Activated T-cell treated with anti-CD3 and anti-CD28 coated beads, Interleukin-2, amount 50 U/mL, for 24 hours (primary cell): ENCODE results near the gene HOTAIR.

Experiments
- DNase-seq: peaks from one replicate; pipeline ENCODE4 v3.0.0-alpha.2; 2020
- H3K27ac Mint-ChIP-seq: 2 replicates; pipeline ENCODE4 v1.8.0; 2020; ENCODE audit warnings: mild to moderate bottlenecking, mixed read lengths
- H3K27me3 Mint-ChIP-seq: 2 replicates; pipeline ENCODE4 v1.8.0; 2020; ENCODE audit warnings: mixed read lengths
- H3K36me3 Mint-ChIP-seq: 2 replicates; pipeline ENCODE4 v1.8.0; 2020; ENCODE audit warnings: low read depth, mixed read lengths
- H3K4me1 Mint-ChIP-seq: 2 replicates; pipeline ENCODE4 v1.8.0; 2020; ENCODE audit warnings: low read depth, mixed read lengths
- H3K4me3 Mint-ChIP-seq: 2 replicates; pipeline ENCODE4 v1.8.0; 2020; ENCODE audit warnings: mild to moderate bottlenecking, moderate library complexity, mixed read lengths
- H3K9me3 Mint-ChIP-seq: 2 replicates; pipeline ENCODE4 v1.8.0; 2020; ENCODE audit warnings: mixed read lengths

The HOTAIR gene

DNA sequence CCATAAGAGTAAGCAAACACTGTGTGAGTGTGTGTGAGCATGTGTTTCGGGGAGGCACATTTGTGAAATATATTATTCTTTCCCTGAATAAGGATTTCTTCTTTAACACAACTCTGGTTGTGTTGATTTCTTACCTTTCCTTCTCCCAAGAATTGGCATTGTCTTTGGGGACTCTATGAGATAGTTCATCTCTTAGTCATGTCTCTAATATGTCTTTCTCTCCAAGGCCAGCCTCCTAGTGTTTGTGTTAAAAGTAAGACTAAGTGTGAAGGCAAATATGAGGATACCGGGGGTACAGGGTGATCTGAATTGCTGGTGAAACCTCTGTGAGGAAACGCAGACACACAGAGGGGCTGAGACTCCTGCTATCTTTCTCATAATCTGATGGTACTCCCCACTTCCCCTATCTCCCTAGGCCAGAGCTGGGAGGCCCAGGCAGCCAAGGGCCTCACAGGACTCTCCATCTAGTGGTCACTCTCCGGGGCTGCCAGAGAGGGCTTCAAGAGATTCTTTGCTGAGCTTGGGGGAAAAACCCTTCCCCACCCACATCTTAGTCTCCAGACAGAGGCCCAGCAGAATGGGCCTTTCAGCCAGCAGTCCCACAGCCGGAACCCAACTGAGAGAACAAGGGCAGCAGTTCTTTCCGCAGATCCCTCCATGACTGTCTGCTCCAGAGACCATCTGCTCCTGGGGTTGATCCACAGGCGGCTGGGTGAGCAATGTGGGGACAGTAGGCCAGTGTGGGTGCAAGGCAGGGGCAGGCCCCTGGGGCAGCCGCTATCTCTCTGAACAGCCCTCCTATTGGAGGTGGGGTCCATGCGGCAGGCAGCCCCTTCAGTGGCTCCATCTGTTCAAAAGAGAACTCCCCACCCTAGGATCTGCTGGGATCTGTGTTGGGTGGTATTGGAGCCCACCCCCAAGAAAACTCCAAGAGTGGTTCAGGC lies 25.8 kb downstream of the HOTAIR start:
- Mint-ChIP-seq H3K27me3 (peaks cover 99% of the 10 kb centered on the region), H3K36me3 (no peaks in the 10 kb centered on the region), H3K9me3 (no peaks in the 10 kb centered on the region), H3K27ac (no peak overlapping the region), H3K4me1 (peaks cover 16% of the 10 kb centered on the region), H3K4me3 (no peak overlapping the region)
- no peak for DNase-seq

DNA sequence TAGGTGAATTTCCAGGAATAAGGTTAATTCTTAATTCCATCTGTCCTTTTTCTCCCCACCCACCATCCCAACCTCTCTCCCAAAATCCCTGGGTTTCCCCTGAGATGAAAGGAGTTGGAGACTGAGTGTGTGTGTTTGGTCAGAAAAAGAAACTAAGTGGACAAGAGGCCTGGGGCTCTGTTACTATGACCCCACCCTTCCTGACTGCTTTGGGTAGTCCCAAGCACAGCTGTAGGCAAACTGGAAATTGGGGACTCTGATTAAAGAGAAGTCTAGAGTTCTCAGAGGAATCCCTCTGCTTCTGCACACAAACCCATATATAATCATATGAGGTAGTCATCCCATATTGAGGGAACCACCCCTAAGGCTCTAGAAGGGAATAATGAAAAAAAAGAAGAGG lies 27.0 kb downstream of the HOTAIR start:
- H3K9me3 Mint-ChIP-seq: no peaks in the 10 kb centered on the region
- no peak for DNase-seq
- H3K27ac Mint-ChIP-seq: no peak overlapping the region
- peaks cover 99% of the 10 kb centered on the region for H3K27me3 Mint-ChIP-seq
- peaks cover 11% of the 10 kb centered on the region for H3K4me1 Mint-ChIP-seq
- H3K36me3 Mint-ChIP-seq: no peaks in the 10 kb centered on the region
- H3K4me3 Mint-ChIP-seq: no peak overlapping the region

DNA sequence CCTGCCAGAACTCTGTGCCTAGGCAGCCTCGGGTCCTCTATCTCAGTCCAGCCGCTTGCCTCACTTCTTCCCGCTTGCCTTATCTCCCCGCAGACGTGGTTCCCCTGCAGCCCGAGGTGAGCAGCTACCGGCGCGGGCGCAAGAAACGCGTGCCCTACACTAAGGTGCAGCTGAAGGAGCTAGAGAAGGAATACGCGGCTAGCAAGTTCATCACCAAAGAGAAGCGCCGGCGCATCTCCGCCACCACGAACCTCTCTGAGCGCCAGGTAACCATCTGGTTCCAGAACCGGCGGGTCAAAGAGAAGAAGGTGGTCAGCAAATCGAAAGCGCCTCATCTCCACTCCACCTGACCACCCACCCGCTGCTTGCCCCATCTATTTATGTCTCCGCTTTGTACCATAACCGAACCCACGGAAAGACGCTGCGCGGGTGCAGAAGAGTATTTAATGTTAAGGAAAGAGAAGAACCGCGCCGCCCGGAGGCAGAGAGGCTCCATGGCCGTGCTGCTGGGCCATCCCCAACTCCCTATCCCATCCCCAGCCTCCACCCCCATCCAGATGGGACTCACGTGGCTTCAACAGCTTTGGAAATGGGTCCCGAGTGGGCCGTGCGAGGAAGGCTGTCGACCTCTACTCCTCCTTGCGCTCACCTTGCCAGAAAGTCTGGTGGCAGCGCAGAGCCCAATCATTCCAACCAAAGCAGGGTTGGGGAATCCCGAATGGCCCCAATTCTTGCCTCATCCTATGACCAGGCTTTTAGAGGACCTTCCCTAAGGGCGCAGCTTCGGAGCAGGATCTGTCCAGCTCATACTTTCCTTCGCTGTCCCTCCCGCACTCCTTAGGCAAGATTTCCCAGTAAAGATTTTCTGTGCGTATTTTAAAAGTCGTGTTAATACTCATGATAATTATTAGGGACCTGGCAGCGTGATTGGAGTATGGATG lies 29.6 kb downstream of the HOTAIR start:
- DNase-seq: no peak
- no peak overlapping the region for H3K4me3 Mint-ChIP-seq

DNA sequence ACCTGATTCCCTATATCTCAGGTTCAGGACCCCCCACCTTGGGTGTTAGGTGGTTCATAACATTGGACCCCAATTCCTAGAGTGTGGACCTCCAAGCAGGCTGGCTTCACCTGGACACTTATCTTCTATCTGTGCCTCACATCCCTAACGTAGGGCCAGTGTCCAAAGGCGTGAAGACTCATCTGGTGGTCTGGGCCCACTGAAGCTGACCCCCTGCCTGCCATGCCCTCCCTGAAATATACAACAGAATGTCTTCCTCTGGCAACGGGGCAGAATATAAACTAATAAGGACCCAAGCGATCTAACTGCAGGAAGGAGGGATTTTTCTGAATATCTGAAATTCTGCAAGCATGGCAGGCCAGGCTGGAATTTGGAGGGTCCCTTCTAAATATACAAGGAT lies 30.5 kb downstream of the HOTAIR start:
- H3K4me3 Mint-ChIP-seq: no peak overlapping the region
- no peaks in the 10 kb centered on the region for H3K36me3 Mint-ChIP-seq
- H3K9me3 Mint-ChIP-seq: no peaks in the 10 kb centered on the region
- peaks cover 97% of the 10 kb centered on the region for H3K27me3 Mint-ChIP-seq
- no peak for DNase-seq
- peaks cover 5% of the 10 kb centered on the region for H3K4me1 Mint-ChIP-seq
- H3K27ac Mint-ChIP-seq: no peak overlapping the region

More for the DNA sequence above, 29.6 kb downstream of the HOTAIR start:
- Mint-ChIP-seq H3K36me3 (no peaks in the 10 kb centered on the region), H3K9me3 (no peaks in the 10 kb centered on the region), H3K27me3 (peaks cover 97% of the 10 kb centered on the region), H3K27ac (no peak overlapping the region), H3K4me1 (peaks cover 2% of the 10 kb centered on the region)

DNA sequence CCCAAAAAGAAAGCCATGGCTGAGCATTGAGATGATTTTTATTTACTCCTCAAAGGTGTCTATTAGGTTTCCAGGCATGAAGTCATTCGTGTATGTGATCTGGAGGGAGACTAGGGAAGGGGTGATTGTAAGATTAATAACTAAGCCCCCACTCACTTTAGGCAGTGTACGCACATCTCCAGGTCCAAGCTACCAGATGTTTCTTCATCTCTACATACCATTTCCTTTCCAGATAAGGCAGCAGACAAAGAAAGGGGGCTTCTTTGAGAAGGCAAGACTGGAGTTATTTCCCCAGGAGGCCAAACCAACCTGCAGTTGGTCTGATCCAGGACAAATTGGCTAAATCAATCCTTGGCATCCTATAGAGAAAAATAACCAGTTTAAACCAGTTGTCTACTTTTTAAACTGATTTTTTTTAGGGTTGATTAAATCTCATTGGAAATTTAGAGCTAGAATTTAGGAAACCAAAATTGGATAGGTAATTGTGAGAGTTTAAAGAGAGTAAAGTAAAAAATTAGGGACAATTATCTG lies 32.2 kb downstream of the HOTAIR start:
- DNase-seq: no peak
- no peaks in the 10 kb centered on the region for H3K9me3 Mint-ChIP-seq
- H3K4me3 Mint-ChIP-seq: no peak overlapping the region
- H3K27ac Mint-ChIP-seq: no peak overlapping the region
- no peaks in the 10 kb centered on the region for H3K36me3 Mint-ChIP-seq
- peaks cover 94% of the 10 kb centered on the region for H3K27me3 Mint-ChIP-seq
- H3K4me1 Mint-ChIP-seq: peaks cover 8% of the 10 kb centered on the region

DNA sequence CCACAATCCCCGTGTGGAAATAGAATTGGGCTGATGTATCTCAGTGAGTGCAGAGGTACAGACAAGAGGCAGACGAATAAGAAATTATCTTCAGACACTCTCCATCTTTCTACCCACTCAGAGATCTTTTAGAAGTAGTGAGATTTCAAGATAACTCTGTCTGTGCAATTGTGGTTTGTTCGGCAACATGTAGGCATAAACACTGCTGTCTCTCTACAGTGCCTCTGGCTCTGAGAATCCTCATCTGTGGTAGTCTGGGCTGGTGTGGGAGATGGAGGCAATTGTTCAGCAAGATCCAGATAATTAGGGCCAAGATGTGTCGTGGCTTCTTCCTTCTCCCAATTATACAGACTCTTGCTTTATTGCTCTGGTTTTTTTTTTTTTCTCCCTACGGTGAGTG lies 33.0 kb downstream of the HOTAIR start:
- no peaks in the 10 kb centered on the region for H3K9me3 Mint-ChIP-seq
- H3K27ac Mint-ChIP-seq: no peak overlapping the region
- H3K27me3 Mint-ChIP-seq: peaks cover 94% of the 10 kb centered on the region
- H3K4me3 Mint-ChIP-seq: no peak overlapping the region
- H3K36me3 Mint-ChIP-seq: no peaks in the 10 kb centered on the region
- H3K4me1 Mint-ChIP-seq: peaks cover 9% of the 10 kb centered on the region
- no peak for DNase-seq

DNA sequence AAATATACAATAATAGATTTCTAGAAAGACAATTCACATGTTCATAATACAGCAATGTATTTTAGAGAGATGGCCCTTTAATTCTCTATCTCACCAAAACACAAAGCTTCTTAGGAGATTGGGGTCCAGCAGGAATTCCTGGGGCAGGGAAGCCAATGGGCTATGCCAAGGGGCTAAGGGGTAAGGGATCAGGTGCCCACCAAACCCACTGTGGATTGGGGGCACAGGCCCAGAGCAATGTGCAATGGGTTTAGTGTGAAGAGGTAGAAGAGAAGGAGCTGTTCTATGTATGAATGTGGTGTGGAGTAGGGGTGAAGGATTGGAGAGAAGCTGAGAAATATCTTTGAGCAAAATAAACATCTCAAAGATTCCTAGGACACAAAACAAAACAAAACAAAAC lies 33.6 kb downstream of the HOTAIR start:
- DNase-seq: no peak
- H3K9me3 Mint-ChIP-seq: no peaks in the 10 kb centered on the region
- no peak overlapping the region for H3K4me3 Mint-ChIP-seq
- H3K27ac Mint-ChIP-seq: no peak overlapping the region
- H3K36me3 Mint-ChIP-seq: no peaks in the 10 kb centered on the region
- peaks cover 9% of the 10 kb centered on the region for H3K4me1 Mint-ChIP-seq
- peaks cover 94% of the 10 kb centered on the region for H3K27me3 Mint-ChIP-seq

DNA sequence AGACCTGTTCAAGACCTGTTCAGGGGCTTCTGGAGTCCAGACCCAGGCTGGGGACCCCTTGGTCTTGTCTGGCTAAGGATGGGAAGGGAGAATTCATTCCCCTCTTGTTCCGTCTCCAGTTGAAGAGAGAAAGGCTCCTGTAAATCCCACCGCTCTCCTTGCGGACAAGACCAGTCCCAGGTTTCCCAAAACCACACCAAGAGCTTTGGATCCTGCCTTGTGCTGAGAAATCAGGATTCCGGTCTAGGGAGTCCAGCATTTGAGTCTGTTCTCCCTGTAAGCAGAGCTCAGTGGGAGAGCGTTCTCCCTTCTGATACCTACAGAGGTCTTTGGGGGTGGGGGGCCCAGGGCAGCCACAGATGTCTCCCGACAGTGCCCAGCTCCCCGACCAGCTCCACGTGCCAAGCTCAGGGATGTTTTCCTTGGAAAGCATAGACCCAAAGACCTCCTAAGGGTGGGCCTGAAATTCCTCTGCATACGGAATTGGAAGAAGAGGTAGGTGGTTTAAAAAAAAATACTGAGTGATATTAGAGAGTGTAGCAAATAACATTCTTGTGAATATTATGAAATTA lies 34.2 kb downstream of the HOTAIR start:
- peaks cover 12% of the 10 kb centered on the region for H3K4me1 Mint-ChIP-seq
- H3K27me3 Mint-ChIP-seq: peaks cover 94% of the 10 kb centered on the region
- no peak overlapping the region for H3K27ac Mint-ChIP-seq
- DNase-seq: no peak
- no peaks in the 10 kb centered on the region for H3K9me3 Mint-ChIP-seq
- H3K4me3 Mint-ChIP-seq: no peak overlapping the region
- no peaks in the 10 kb centered on the region for H3K36me3 Mint-ChIP-seq

DNA sequence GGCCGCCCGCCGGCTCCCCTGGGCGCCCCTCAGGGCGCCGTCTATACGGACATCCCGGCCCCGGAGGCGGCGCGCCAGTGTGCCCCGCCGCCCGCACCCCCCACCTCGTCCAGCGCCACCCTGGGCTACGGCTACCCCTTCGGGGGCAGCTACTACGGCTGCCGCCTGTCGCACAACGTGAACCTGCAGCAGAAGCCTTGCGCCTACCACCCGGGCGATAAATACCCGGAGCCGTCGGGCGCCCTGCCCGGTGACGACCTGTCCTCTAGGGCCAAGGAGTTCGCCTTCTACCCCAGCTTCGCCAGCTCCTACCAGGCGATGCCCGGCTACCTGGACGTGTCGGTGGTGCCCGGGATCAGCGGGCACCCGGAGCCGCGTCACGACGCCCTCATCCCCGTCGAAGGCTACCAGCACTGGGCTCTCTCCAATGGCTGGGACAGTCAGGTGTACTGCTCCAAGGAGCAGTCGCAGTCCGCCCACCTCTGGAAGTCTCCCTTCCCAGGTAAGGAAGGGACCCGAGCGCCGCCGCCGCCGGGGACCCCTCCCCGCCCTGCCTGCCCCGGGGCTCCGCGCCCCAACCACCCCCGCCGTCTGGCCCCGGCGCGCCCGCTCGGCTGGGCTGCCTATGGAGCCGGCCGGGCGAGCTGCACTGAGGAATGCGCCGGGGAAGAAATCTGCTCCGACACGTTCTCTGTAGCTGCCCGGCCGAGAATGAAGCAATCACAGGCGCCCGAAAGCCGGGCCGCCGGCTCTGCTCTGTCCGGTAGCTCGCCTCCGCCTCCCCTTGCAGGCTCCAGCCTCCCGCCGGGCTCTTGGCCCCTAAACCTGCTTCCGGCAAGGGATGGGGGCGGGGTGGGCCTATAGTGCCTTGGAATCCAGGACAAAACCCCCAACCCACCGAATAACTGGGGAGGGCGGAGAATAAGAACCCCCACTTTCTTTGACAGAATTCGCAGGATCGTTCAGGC lies 35.3 kb downstream of the HOTAIR start:
- Mint-ChIP-seq H3K36me3 (no peaks in the 10 kb centered on the region), H3K27me3 (peaks cover 93% of the 10 kb centered on the region), H3K4me3 (no peak overlapping the region), H3K4me1 (peaks cover 12% of the 10 kb centered on the region), H3K27ac (no peak overlapping the region), H3K9me3 (no peaks in the 10 kb centered on the region)
- DNase-seq: no peak

DNA sequence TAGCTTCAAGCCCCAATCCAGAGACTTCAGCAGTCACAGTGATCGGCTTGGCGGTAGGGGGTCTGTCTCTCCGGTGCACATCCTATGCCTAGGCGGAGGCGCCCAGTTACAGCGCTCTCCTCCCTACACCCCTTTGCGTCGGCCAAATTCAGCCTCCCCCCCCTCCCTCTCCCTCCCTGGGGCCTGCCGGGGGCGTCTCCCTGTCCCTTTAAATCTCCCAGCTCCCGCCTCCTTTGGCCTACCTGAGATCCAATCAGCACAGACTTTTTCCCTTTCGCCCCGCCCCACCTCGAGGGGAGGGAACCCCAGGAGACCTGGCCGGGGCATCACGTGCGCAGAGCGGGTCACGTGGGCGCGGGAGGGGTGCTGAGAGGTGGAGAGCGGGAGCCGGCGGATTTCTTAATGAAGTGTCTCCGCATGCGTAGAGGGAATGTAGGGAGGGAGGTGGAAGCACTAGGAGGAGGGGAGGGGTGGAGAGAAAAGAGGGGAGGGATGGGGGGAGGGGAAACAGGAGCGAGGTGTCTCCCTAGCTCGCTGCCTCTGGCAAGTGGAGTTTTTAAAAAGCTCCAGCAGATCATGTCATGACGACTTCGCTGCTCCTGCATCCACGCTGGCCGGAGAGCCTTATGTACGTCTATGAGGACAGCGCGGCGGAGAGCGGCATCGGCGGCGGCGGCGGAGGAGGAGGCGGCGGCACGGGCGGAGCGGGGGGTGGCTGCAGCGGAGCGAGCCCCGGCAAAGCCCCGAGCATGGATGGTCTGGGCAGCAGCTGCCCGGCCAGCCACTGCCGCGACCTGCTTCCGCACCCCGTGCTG lies 36.2 kb downstream of the HOTAIR start, which contains the start of gene HOXC13:
TSS of gene HOXC13 (plus strand) at position 506 of the 815 bp plus-strand sequence. CDS start at position 582, 76 bp downstream.
- DNase-seq: peak; percentile 66
- peaks cover 12% of the 10 kb centered on the region for H3K4me1 Mint-ChIP-seq
- no peaks in the 10 kb centered on the region for H3K36me3 Mint-ChIP-seq
- no peaks in the 10 kb centered on the region for H3K9me3 Mint-ChIP-seq
- H3K4me3 Mint-ChIP-seq: no peak within 1 kb of the TSS
- peaks cover 93% of the 10 kb centered on the region for H3K27me3 Mint-ChIP-seq
- H3K27ac Mint-ChIP-seq: no peak within 1 kb of the TSS

DNA sequence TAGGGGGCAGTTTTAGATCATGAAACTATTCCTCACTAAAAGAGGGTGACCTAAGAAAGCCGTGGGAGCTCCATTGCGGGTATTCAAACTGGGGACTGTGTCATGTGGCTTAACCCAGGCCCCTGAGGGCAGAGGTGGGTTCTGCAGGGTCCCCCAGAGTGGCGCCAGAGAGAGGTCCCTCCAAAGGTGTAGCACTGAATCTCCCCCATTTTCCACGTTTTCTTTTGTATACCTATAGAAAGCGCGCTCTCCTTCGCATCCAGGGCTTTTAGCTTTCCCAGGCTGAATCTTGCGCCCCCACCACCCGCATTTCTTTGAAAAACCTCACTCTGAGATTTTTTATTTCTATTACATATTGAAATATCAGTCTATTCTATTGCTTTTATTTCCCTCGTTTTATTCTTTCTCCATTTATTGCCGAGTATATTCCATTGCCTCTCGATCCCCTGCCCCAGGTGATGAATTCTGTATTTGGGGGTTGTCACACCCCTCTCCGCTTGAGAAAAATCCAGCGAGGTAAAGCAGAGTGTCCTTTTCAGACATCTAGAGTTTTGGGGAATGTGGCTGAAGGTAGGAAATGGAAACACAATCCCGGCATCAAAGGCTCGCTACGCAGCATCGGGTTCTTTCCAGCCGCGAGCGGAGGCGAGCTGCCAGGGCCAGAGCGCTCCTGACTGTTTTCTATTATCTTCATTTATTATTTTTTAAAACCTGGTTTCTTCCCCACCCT lies 37.0 kb downstream of the HOTAIR start:
- no peak for DNase-seq
- Mint-ChIP-seq H3K27ac (no peak overlapping the region), H3K9me3 (no peaks in the 10 kb centered on the region), H3K36me3 (no peaks in the 10 kb centered on the region), H3K27me3 (peaks cover 93% of the 10 kb centered on the region), H3K4me3 (no peak overlapping the region), H3K4me1 (peaks cover 12% of the 10 kb centered on the region)

DNA sequence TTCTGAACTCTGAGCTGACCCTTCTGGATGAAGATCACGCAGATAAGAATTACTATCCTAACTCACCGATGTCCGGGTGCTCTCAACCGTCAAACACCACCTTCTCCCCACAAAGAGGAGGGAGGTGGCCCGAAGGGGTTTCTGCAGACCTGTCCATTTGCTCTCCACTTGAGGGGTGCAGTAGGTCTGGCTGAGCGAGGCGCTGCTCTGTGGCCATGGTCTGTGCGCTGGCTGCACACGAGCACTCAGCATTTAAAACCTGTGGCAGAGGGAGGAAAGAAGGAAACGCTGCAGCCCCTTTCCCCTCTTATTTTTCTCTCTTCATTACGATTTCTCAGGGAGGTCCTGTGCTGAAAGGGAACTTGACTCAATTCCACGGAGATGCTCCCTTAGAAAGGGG lies 37.7 kb downstream of the HOTAIR start:
- DNase-seq: no peak
- peaks cover 93% of the 10 kb centered on the region for H3K27me3 Mint-ChIP-seq
- H3K9me3 Mint-ChIP-seq: no peaks in the 10 kb centered on the region
- no peaks in the 10 kb centered on the region for H3K36me3 Mint-ChIP-seq
- H3K4me3 Mint-ChIP-seq: no peak overlapping the region
- H3K4me1 Mint-ChIP-seq: peaks cover 12% of the 10 kb centered on the region
- H3K27ac Mint-ChIP-seq: no peak overlapping the region
